Omental fat pad (tissue), 4 donors: ENCODE results near the gene CLMN. TPM values are rescaled to one million over a fixed set of nuclear protein-coding genes. Genes with fewer than 3 reads are reported as not detected.

Source experiments
- ATAC-seq: fragments of 150-250 bp; one replicate; pipeline ENCODE4 v1.9.1; 2016; ENCODE audit warnings: mild to moderate bottlenecking, moderate library complexity; ENCODE audit not compliant: low FRiP score
- DNase-seq: peaks from one replicate; pipeline ENCODE4 v3.0.0-alpha.2; 2019; ENCODE audit warnings: low spot score
- total RNA-seq, 4 donors: library from RNA; depleted of rRNA; stranded (reverse); fragments of >200 nt; gene quantifications; one replicate each; pipeline ENCODE4 v1.1.0, GENCODE V29; 2016
- TF ChIP-seq, protein P1 (sequence below), 3 donors: fragments of 450-650 bp; IDR thresholded peaks; one replicate each; pipeline ENCODE4 v1.5.1; 2016 to 2017; ENCODE audit warnings: antibody characterized with exemption in 3 of 3, mild to moderate bottlenecking in 3 of 3, moderate library complexity in 2 of 3

CLMN gene
- total RNA-seq, 4 donors from 2014 or later: 25.1 to 41.9 (median 32.9) TPM

GRCh38 chr14:95361373-95362137, 41.8 kb upstream of the CLMN start:
- no peak for ATAC-seq
- TF ChIP-seq, protein P1, sequence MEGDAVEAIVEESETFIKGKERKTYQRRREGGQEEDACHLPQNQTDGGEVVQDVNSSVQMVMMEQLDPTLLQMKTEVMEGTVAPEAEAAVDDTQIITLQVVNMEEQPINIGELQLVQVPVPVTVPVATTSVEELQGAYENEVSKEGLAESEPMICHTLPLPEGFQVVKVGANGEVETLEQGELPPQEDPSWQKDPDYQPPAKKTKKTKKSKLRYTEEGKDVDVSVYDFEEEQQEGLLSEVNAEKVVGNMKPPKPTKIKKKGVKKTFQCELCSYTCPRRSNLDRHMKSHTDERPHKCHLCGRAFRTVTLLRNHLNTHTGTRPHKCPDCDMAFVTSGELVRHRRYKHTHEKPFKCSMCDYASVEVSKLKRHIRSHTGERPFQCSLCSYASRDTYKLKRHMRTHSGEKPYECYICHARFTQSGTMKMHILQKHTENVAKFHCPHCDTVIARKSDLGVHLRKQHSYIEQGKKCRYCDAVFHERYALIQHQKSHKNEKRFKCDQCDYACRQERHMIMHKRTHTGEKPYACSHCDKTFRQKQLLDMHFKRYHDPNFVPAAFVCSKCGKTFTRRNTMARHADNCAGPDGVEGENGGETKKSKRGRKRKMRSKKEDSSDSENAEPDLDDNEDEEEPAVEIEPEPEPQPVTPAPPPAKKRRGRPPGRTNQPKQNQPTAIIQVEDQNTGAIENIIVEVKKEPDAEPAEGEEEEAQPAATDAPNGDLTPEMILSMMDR (IDR thresholded peaks at IDR 0.05): no peak

DNA sequence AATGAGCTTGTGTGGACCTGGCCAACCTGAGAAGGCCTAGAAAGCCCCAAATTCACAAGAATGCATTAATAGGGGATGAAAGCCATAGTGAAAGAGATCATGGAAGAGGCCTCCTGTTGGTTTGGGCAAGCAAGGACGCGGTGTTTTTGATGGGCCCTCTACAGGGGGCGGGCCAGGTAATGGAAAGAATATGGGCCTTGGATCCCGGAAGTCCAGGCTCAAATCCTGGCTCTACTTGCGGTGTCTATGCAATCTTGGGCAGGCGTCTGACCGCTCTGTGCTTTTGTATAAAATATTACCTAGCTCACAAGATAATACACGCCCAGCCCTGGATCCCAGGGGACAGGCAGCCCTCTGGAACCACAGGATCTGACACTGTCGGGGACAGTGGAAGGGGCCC, 41.1 kb upstream of the CLMN start:
- DNase-seq (no peak), ATAC-seq (no peak)
- TF ChIP-seq, protein P1 (IDR thresholded peaks at IDR 0.05): no peak

More at GRCh38 chr14:95361373-95362137, 41.8 kb upstream of the CLMN start:
- DNase-seq: no peak

DNA sequence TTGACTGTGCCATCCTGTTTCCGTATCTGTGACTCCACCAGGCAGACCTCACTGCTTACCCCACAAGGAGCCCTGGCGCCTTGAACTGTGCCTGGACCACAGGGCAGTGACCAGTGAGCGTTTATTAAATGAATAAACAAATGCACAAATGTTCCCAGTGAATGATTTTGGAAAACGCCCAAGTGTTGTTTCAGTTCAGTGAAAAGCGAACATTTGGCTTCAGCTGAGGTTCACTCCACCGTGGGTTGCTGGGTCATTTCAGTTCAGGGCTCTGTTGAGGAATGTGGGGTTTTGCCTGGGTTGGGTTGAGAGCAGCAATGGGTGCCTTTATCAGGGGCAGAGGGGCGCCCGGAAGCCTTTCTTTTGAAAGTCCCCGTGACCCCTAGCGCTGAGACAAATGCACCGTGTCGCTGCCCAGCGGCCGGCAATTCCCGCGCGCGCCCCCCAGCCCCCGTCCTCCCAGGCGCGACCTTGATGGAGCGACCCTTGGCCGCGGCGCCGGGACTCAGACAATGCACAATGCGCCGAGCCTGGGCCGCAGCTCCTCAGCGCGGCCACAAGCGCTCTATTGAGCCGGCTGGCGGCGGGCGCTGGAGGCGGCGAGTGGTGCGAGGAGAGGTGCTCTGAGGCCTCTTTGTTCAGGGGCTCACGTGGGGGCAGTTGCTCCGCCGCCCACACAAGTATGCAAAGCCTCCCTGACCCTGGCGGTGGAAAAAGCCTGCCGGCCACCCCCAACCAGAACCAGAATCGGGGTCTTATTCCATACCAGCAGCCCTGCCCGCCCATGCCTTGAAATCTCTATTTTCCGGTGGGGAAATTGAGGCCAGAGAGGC, 40.5 kb upstream of the CLMN start:
- DNase-seq: no peak
- TF ChIP-seq, protein P1 (IDR thresholded peaks at IDR 0.05): no peak

GRCh38 chr14:95356245-95356869, 36.6 kb upstream of the CLMN start:
- no peak for ATAC-seq

More for the DNA sequence above, 40.5 kb upstream of the CLMN start:
- ATAC-seq: no peak

DNA sequence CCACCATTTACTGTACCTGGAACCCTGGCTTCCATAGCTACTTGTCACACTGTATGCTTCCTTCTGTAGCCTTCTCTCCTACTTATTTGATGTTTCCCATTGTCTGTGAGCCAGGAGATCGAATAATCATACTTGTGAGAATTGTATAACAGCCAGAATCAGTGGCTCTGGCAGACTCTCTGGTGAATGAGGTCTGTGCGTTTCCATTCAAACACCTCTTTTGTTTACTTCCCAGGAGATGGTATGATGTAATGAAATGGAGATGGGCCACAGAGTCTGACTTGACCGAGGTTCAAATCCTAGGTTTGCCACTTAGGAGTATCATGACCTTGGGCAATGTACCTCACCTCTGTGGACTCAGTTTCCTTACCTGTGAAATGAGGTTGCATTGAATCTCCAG, 35.7 kb upstream of the CLMN start:
- TF ChIP-seq, protein P1 (IDR thresholded peaks at IDR 0.05): no peak
- DNase-seq (no peak), ATAC-seq (no peak)

More at GRCh38 chr14:95356245-95356869, 36.6 kb upstream of the CLMN start:
- DNase-seq: no peak
- TF ChIP-seq, protein P1 (IDR thresholded peaks at IDR 0.05): no peak

DNA sequence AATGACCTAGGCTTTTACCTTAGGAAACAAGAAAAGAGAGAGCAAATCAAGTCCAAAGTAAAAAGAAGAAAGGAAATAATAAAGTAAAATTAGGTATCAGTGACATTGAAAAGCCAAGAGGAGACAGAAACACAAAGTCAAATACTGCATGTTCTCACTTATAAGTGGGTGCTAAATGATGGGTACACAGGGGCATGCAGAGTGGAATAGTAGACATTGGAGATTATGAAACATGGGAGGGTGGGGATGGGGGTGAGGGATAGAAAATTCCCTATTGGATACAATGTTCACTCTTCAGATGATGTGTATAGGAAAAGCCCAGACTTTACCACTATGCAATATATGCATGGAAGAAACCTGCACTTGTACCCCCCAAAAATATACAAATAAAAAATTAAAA, 35.1 kb upstream of the CLMN start:
- no peak for DNase-seq
- TF ChIP-seq, protein P1 (IDR thresholded peaks at IDR 0.05): no peak
- ATAC-seq: no peak
